ENCODE measurements around the gene EID2B.

The EID2B gene

GRCh38 chr19:39492225-39492624 is 40.4 kb downstream of the EID2B start:
- Histone ChIP-seq H3K4me3 (ENCODE audit: low read length) (no peak overlapping the region), H3K36me3 (ENCODE audit: control insufficient read depth, insufficient read depth, low read length) (peaks cover 23% of the 10 kb centered on the region), H3K9ac (ENCODE audit: low read length) (no peak overlapping the region), H3K4me1 (ENCODE audit: control insufficient read depth, insufficient read depth, low read length) (no peaks in the 10 kb centered on the region), H3K27me3 (ENCODE audit: control insufficient read depth, insufficient read depth, low read length) (no peaks in the 10 kb centered on the region), H3K27ac (ENCODE audit: low read depth, low read length) (no peak overlapping the region)

- no peaks in the 10 kb centered on the region for H3K4me1 ChIP-seq (ENCODE audit: control insufficient read depth, insufficient read depth, low read length)
- H3K27ac ChIP-seq (ENCODE audit: low read depth, low read length) = no peak overlapping the region
- H3K27me3 ChIP-seq (ENCODE audit: control insufficient read depth, insufficient read depth, low read length) = no peaks in the 10 kb centered on the region
- H3K4me3 ChIP-seq (ENCODE audit: low read length) = no peak overlapping the region
- H3K9ac ChIP-seq (ENCODE audit: low read length) = no peak overlapping the region
- peaks cover 33% of the 10 kb centered on the region for H3K36me3 ChIP-seq (ENCODE audit: control insufficient read depth, insufficient read depth, low read length)
Observed at GRCh38 chr19:39489756-39490155, 42.9 kb downstream of the EID2B start.

GRCh38 chr19:39483141-39483540 is 49.5 kb downstream of the EID2B start:
- no peak overlapping the region for H3K27ac ChIP-seq (ENCODE audit: low read depth, low read length)
- H3K4me1 ChIP-seq (ENCODE audit: control insufficient read depth, insufficient read depth, low read length) = peaks cover 11% of the 10 kb centered on the region
- H3K36me3 ChIP-seq (ENCODE audit: control insufficient read depth, insufficient read depth, low read length) = peaks cover 14% of the 10 kb centered on the region
- H3K9ac ChIP-seq (ENCODE audit: low read length) = no peak overlapping the region
- H3K27me3 ChIP-seq (ENCODE audit: control insufficient read depth, insufficient read depth, low read length) = no peaks in the 10 kb centered on the region
- H3K4me3 ChIP-seq (ENCODE audit: low read length) = no peak overlapping the region

GRCh38 chr19:39481676-39482075 is 51.0 kb downstream of the EID2B start:
- Histone ChIP-seq H3K4me1 (ENCODE audit: control insufficient read depth, insufficient read depth, low read length) (peaks cover 11% of the 10 kb centered on the region), H3K27ac (ENCODE audit: low read depth, low read length) (no peak overlapping the region), H3K27me3 (ENCODE audit: control insufficient read depth, insufficient read depth, low read length) (no peaks in the 10 kb centered on the region), H3K4me3 (ENCODE audit: low read length) (peak overlapping the region; percentile 95), H3K36me3 (ENCODE audit: control insufficient read depth, insufficient read depth, low read length) (peaks cover 10% of the 10 kb centered on the region), H3K9ac (ENCODE audit: low read length) (no peak overlapping the region)

- H3K27me3 ChIP-seq (ENCODE audit: control insufficient read depth, insufficient read depth, low read length) = no peaks in the 10 kb centered on the region
- peaks cover 11% of the 10 kb centered on the region for H3K4me1 ChIP-seq (ENCODE audit: control insufficient read depth, insufficient read depth, low read length)
- H3K9ac ChIP-seq (ENCODE audit: low read length) = peak overlapping the region; percentile 49
- peak overlapping the region; percentile 95 for H3K4me3 ChIP-seq (ENCODE audit: low read length)
- H3K36me3 ChIP-seq (ENCODE audit: control insufficient read depth, insufficient read depth, low read length) = peaks cover 7% of the 10 kb centered on the region
- no peak overlapping the region for H3K27ac ChIP-seq (ENCODE audit: low read depth, low read length)
Observed at GRCh38 chr19:39481229-39481545, 51.5 kb downstream of the EID2B start.

Measured in rectal smooth muscle tissue (tissue), 1 donor.